ENCODE data around the gene MYL10.
A peak's percentile ranks its signal among the peaks of the same experiment; 100 is the strongest.

MYL10 gene

GRCh38 chr7:101604331-101604933, 24.7 kb downstream of the MYL10 start:
- CTCF ChIA-PET, result interaction anchor here (0.6 to 6.0 kb wide), 10 partner anchors 9 to 632 kb away, joined by 3 to 58 read pairs (median 6); no protein-coding TSS in a partner anchor
- POLR2A ChIA-PET, result no interaction called here
- TF ChIP-seq, protein P1, sequence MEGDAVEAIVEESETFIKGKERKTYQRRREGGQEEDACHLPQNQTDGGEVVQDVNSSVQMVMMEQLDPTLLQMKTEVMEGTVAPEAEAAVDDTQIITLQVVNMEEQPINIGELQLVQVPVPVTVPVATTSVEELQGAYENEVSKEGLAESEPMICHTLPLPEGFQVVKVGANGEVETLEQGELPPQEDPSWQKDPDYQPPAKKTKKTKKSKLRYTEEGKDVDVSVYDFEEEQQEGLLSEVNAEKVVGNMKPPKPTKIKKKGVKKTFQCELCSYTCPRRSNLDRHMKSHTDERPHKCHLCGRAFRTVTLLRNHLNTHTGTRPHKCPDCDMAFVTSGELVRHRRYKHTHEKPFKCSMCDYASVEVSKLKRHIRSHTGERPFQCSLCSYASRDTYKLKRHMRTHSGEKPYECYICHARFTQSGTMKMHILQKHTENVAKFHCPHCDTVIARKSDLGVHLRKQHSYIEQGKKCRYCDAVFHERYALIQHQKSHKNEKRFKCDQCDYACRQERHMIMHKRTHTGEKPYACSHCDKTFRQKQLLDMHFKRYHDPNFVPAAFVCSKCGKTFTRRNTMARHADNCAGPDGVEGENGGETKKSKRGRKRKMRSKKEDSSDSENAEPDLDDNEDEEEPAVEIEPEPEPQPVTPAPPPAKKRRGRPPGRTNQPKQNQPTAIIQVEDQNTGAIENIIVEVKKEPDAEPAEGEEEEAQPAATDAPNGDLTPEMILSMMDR (IDR thresholded peaks at IDR 0.05; ENCODE audit: insufficient read depth, low read length, missing control alignments), result no peak
- no peak for DNase-seq (ENCODE audit: low read depth, low spot score)
- no peak overlapping the region for H3K4me3 ChIP-seq (ENCODE audit: low read depth, low read length)

- DNase-seq (ENCODE audit: low read depth, low spot score), result no peak
- TF ChIP-seq, protein P1 (IDR thresholded peaks at IDR 0.05; ENCODE audit: insufficient read depth, low read length, missing control alignments), result peak; percentile 95
- ChIA-PET POLR2A (no interaction called here), CTCF (interaction anchor here (0.6 to 6.0 kb wide), 47 partner anchors 9 to 819 kb away, joined by 3 to 58 read pairs (median 4); no protein-coding TSS in a partner anchor)
- H3K4me3 ChIP-seq (ENCODE audit: low read depth, low read length), result no peak overlapping the region
Observed at GRCh38 chr7:101602484-101603241, 26.4 kb downstream of the MYL10 start.

GRCh38 chr7:101602082-101602481, 27.0 kb downstream of the MYL10 start:
- DNase-seq (ENCODE audit: low read depth, low spot score), result no peak
- no peak overlapping the region for H3K4me3 ChIP-seq (ENCODE audit: low read depth, low read length)
- TF ChIP-seq, protein P1 (IDR thresholded peaks at IDR 0.05; ENCODE audit: insufficient read depth, low read length, missing control alignments), result no peak
- CTCF ChIA-PET, result interaction anchor here (1.0 to 6.0 kb wide), 25 partner anchors 9 to 669 kb away, joined by 3 to 58 read pairs (median 6); no protein-coding TSS in a partner anchor
- POLR2A ChIA-PET, result no interaction called here

- ChIA-PET CTCF (interaction anchor here (0.6 to 6.0 kb wide), 8 partner anchors 9 to 655 kb away, joined by 3 to 58 read pairs (median 4); no protein-coding TSS in a partner anchor), POLR2A (no interaction called here)
- no peak overlapping the region for H3K4me3 ChIP-seq (ENCODE audit: low read depth, low read length)
- DNase-seq (ENCODE audit: low read depth, low spot score), result no peak
- TF ChIP-seq, protein P1 (IDR thresholded peaks at IDR 0.05; ENCODE audit: insufficient read depth, low read length, missing control alignments), result no peak
Observed at GRCh38 chr7:101599787-101600186, 29.3 kb downstream of the MYL10 start.

DNA sequence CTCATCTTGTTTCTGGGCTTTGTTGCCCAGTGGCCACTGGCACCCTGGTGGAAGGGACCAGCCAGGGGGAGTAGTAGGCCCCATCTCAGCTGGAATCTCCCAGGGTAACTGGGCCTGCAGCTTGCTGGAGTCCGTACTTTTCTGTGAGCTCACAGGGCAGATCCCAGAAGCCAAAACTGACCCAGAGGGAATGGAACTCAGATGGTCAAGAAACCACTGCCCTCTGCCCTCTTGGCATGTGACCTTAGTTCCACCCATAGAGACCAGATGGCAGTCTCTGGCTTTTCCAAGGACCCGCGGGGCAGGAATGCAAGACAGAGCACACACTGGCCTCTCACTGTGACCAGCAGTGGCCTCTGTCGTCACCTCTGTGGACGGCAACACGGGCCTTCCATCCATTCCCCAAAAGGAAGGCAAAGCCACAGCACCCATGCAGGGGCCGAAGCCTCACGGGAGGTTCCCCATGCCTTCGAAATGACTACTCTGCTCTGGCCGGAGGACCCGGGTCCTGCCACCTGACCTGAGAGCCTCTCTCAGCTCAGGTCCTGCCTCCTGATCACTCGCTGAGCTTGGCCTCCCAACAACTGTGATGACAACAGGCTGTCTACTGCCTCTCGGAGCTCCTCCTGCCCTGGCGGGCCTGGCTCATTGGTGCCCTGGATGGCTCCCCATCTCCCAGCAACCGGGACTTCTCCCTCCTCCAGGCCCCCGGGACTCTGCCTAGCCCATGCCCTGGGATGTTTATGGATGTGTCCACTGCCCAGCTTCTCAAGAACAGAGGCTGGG, 29.9 kb downstream of the MYL10 start:
- DNase-seq (ENCODE audit: low read depth, low spot score), result no peak
- CTCF ChIA-PET, result interaction anchor here (0.6 to 1.0 kb wide), 2 partner anchors 656 to 674 kb away, joined by 3 read pairs; no protein-coding TSS in a partner anchor
- no peak overlapping the region for H3K4me3 ChIP-seq (ENCODE audit: low read depth, low read length)
- TF ChIP-seq, protein P1 (IDR thresholded peaks at IDR 0.05; ENCODE audit: insufficient read depth, low read length, missing control alignments), result no peak
- POLR2A ChIA-PET, result no interaction called here
